Effector CD4-positive, alpha-beta T cell (primary cell): ENCODE measurements around the gene YOD1.
A peak's percentile ranks its signal among the peaks of the same experiment; 100 is the strongest.

Experiments used
- DNase-seq: peaks from one replicate; pipeline ENCODE4 v3.0.0-alpha.2; 2020

The YOD1 gene

DNA sequence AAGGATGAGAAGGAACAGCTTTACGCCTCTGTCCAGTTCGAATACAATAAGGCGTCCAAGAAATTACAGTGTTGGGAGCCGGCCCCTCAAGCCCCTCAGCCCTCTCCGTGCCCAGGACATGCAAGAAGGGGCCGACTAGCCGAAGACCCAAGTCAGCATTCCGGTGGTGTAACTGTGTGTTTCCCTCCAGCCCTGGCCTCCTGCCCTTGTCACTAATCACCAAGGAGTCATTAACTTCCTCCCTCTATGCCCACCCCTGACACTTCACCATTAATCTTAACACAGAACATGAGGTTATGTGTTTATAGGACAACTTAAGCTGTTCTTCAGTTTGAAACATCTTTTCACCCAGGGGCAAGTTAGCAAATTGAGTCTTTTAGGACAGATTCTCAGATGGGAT is 21.2 kb upstream of the YOD1 start:
- no peak for DNase-seq

DNA sequence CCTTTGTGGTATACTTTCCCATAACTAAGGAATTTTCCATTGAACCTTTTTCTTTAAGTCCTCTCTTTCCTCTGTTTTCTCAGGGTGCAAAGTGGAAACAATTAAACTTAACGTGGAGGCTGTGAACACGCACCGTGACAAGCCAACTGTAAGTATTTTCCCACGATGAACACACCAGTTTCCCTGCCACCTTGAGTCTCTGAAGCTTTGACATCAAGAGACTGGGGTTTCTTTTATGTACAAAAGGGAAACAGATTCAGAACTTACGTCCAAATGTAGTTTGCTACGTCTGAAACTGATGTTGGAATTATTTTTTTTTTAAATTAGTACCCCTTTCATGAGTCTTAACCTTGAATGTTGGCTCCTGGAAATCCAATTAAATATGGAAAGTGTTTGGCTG is 20.4 kb upstream of the YOD1 start:
- DNase-seq, result no peak

GRCh38 chr1:207070811-207071210 is 19.8 kb upstream of the YOD1 start:
- no peak for DNase-seq

DNA sequence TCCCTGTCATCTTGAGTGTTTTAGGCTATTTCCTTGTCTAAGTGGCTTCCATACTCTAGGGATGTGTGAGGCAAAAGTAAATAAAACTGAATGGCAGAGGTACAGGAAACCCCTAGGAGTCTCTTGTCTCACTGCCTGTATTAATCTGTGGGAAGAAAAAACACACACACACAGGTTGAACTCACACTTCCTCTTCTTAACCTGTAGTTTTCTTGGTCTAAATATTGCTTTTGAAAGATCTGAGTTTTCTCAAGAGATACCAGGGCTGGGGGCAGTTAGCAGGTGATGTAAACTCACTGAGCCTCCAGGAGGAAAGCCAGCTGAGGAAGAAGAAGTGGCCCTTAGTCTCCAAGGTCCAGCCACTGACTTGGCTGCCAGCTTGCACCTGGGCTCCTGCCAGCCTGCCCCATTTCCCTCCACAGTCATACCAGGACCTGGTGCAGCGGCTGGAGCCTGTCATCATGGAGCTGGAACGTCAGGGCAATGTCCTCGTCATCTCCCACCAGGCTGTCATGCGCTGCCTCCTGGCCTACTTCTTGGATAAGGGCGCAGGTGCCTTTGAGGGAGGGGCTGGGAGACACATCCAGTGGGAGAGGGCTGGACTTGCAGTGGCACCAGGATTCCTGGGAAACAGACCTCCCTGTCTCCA is 19.0 kb upstream of the YOD1 start:
- no peak for DNase-seq

DNA sequence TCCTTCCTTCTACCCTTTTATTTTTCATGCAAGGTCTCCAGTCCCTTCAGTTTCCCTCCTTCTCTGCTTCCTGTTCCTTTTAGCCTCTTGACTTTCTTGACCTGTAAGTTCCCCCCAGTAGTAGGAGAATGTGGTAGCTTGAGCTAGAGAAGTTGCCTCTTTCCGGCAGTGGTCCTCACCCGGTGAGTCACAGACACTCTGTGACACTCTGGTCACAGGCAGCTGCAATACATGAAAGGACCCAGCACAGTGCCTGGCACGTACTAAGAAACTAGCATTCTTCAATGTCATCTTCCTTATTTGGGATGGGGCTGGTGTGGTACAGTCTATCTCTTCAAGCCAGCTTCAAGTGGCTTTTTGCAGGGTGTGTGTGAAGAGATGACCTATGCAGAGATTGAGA is 18.1 kb upstream of the YOD1 start:
- no peak for DNase-seq

DNA sequence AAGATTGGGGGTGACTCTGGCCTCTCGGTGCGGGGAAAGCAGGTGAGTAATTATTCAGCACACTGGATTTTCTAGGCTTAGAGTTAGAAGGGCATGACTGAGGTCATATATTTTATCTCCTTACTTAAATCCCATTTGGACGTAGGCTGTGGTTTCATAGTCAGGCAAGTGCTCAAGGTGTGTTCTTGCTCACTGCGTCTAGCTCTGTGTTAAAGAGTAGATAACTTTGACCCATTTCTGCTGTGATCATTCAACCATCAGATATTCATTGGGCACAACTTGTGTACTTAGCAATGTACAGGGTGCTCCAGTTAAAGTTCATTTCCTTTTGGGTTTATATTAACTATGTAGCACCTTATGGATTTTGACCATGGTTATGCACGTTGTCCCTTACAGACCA is 16.7 kb upstream of the YOD1 start:
- DNase-seq, result no peak

DNA sequence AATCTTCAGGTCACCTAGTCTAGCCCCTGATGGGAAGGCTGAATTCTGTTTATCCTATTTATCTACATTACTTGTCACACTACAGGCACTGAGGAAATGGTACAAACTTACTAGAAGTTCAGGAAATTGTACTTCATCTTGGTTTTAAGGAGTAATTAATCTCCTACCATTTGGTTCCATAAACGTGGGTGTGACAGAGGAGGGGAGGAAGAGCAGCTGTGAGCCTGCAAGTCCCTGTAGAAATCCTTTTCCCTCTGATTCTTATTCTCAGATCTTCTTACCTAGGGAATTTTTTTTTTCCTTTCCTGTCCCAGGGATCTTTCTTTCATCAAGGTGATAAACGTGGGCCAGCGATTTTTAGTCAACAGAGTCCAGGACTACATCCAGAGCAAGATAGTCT is 16.2 kb upstream of the YOD1 start:
- DNase-seq, result no peak

DNA sequence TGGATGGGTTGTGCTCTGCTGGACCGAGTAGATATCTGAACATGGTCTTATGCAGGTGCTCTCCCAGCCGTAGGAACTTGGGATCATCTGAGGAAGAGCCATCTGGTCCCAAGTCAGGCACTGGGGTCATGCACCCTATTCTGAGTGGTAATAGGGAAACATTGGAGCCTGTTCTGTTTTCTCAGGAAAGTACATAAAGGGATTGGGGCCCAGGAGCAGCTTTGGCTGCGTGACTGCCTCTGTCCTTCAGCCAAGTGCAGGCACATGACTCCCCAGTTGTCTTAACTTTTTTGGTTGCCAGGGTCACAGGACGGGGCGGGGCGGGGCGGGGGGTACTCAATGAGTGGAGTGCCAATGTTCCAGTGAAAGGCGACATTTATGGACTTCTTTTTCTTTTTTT is 13.6 kb upstream of the YOD1 start:
- no peak for DNase-seq

DNA sequence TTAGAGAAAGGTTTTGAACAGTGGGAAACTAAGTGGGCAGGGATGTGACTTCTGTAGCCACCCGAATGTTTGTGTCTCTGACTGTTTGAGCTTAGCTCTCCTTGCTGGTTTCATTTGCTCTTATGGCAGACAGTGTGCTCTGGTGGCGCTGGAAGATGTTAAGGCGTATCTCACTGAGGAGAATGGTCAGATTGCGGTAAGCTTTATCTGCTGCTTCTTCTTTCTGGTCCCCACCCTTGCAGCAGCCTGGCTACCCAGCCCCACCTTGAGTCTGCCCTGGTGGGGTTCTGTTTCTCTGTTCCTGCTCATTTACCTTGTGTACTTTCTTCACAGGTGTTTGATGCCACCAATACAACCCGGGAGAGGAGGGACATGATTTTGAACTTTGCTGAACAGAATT is 12.0 kb upstream of the YOD1 start:
- no peak for DNase-seq

- no peak for DNase-seq
Measured at GRCh38 chr1:207062058-207062457, 11.1 kb upstream of the YOD1 start.

DNA sequence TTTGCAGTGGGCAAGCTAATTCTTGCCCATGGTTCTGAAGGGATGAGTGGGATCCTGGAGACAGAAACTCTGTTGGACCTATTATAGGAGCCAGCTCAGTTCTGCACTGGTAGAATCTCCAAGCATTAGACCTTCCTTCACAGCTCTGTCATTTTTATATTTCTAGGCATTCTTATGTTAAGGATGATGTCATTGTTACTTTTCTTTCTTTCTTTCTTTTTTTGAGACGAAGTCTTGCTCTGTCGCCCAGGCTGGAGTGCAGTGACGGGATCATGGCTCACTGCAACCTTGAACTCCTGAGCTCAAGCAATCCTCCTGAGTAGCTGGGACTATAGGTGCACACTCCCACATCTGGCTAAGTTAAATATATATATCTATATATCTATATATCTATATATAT is 9.6 kb upstream of the YOD1 start:
- no peak for DNase-seq

DNA sequence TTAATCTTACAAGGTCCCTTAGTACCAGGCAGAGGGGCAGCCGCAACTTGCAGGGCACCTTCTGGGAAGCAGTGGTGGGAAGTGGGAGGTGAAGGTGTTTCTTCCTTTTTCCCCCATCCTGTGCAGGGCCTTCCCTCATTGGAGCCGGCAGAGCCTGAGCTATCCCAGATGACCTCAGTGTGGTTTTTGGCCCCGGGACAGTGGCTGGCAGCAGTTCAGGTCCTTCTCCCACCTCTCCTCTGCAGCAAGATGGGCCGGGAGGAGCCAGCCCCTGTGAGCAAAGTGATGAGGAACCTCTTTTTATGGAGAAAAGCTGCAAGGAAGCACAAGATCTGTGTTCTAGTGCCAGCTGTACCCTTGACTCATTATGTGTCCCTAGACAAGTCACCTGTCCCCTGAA is 8.9 kb upstream of the YOD1 start:
- no peak for DNase-seq

- no peak for DNase-seq
Measured at GRCh38 chr1:207058878-207059867, 8.2 kb upstream of the YOD1 start.

DNA sequence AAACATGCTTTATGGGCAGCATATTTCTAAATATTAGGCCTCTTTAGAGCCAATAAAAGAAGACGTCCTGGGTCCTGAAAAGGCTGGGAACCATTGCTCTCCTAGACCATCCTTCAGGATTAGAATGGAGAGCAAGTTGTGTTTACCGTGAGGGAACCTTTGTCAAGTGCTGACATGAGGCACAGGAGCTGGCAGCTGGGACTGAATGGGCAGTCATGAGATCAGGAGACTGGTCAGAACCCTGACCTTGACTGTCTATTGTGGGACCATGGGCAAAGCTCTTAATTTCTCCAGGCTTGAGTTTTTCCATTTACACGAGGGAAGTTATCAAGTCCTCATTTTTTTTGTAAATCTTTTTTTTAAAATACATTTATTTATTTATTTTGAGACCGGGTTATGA is 7.2 kb upstream of the YOD1 start:
- DNase-seq, result no peak

GRCh38 chr1:207056673-207057072 is 5.7 kb upstream of the YOD1 start:
- no peak for DNase-seq

- DNase-seq, result no peak
Measured at GRCh38 chr1:207055386-207056001, 4.5 kb upstream of the YOD1 start.

DNA sequence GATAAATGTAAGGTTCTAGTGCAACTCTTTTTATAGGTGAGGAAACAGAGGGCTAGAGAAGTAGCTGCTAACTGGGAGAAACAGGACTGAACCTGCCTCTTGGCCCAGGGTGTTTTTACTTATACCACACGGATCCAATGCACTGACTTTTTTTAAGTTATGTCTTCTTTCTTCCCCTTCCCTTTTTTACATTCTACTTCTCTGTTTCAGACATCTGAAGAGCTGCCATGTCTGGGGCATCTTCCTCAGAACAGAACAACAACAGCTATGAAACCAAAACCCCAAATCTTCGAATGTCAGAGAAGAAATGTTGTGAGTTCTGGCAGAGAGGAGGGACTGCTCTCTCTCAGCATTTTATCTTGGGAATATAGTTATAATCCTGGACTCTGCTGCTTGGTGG is 3.5 kb upstream of the YOD1 start:
- no peak for DNase-seq

DNA sequence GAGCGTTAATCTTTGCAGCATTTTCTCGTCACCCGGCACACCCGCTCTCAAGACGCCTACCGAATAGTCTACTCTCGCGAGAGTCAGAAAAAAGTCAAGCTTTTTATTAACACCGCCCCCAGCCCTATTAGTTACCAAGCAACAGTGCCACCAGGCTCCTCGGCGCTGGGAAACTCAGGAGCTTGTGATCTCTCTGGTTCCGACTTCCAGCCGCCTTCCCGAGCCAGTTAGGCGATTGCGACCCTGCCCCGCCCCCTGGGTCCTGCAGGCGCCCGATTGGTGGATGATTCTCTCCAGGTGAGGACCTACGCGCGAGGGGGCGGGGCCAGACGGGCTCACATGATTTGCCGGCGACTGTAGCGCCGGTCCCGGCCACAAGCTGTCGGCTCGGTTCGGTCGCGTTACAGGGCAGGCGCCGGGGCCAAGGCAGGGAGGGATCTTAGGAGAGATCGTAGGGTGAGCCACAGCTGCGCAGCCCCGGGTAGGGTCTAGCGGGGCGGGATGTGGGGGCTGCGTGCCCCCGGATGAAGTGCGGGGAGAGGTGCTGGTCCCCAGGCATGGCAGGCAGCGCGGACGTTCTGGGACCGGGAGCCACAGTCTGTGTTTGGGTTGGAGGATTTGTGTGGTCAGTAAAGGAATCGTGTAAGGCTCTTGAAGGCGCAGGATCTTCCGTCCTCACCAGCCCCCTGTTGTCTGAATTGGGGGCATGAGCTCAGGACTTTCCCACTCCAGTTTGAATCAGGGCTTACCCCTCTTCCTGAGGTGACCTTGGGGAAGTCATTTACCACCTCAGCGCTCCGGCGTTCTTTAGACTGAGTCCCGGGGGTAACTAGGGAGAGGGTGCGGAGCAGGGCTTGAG is 2.1 kb upstream of the YOD1 start, which contains the start of gene PFKFB2:
PFKFB2 (plus strand) TSS at position 365 of the 859 bp plus-strand sequence. CDS start 1,443 bp downstream, outside the sequence.
- DNase-seq, result peak; percentile 93

GRCh38 chr1:207050480-207051190 is 373 bp downstream of the YOD1 start:
- peak; percentile 90 for DNase-seq

GRCh38 chr1:207049974-207050391 is 1.0 kb downstream of the YOD1 start:
- DNase-seq, result peak; percentile 41

- DNase-seq, result no peak
Measured at GRCh38 chr1:207049514-207049913, 1.5 kb downstream of the YOD1 start.

- DNase-seq, result no peak
Measured at GRCh38 chr1:207049054-207049453, 2.0 kb downstream of the YOD1 start.
